Sigmoid colon (tissue), 7 donors: ENCODE data around the gene RBBP6. TPM values are rescaled to one million over a fixed set of nuclear protein-coding genes. Genes with fewer than 3 reads are reported as not detected.
A peak's percentile ranks its signal among the peaks of the same experiment; 100 is the strongest.
"Not testable (repeated sequence)": the region's sequence is repeated elsewhere in the genome, so short reads cannot be mapped to it uniquely, and the experiment has no call there.

ENCODE experiments used
- DNase-seq: peaks from one replicate; pipeline ENCODE4 v3.0.0-alpha.2; 2019
- H3K27ac ChIP-seq, 4 donors: fragments of 200-600 bp; sonication (generic); one replicate each; pipeline ENCODE4 v1.5.1; 2016 to 2019; ENCODE audit warnings: mild to moderate bottlenecking in 1 of 4
- H3K27me3 ChIP-seq, 3 donors: fragments of 200-600 bp; sonication (generic); one replicate each; pipeline ENCODE4 v1.5.1; 2019; ENCODE audit warnings: mild to moderate bottlenecking in 1 of 3
- H3K36me3 ChIP-seq, 4 donors: fragments of 200-600 bp; sonication (generic); one replicate each; pipeline ENCODE4 v1.5.1; 2016 to 2019
- H3K4me1 ChIP-seq, 4 donors: fragments of 200-600 bp; sonication (generic); one replicate each; pipeline ENCODE4 v1.5.1; 2017 to 2019
- H3K4me3 ChIP-seq, 4 donors: fragments of 200-600 bp; sonication (generic); one replicate each; pipeline ENCODE4 v1.5.1; 2017 to 2019; ENCODE audit warnings: mild to moderate bottlenecking in 2 of 4, moderate library complexity in 1 of 4
- H3K9me3 ChIP-seq, 4 donors: fragments of 200-600 bp in 3 of 4; sonication (generic) in 3 of 4; one replicate each; pipeline versions ENCODE4 v1.5.1 to v1.6.1; 2013 to 2019
- EP300 ChIP-seq, 4 donors: sonication (generic); formaldehyde crosslinking; IDR thresholded peaks; one replicate each; pipeline ENCODE4 v1.6.1; 2017; ENCODE audit warnings: antibody characterized with exemption in 4 of 4
- POLR2A ChIP-seq, 2 donors: fragments of 450-650 bp; IDR thresholded peaks; one replicate each; pipeline ENCODE4 v1.6.1; 2016; ENCODE audit warnings: antibody characterized with exemption in 2 of 2, mild to moderate bottlenecking in 2 of 2, moderate library complexity in 2 of 2
- POLR2AphosphoS5 ChIP-seq, 4 donors: sonication (generic); formaldehyde crosslinking; IDR thresholded peaks; one replicate each; pipeline ENCODE4 v1.6.1; 2017; ENCODE audit warnings: antibody characterized with exemption in 4 of 4
- WGBS, 2 donors: extraction: QIAGEN DNeasy Blood & Tissue Kit; methylation state at CpG; one replicate each; pipeline ENCODE4 v1.1.7; 2013; 5-methylcytosine and 5-hydroxymethylcytosine counted together
- intact Hi-C: fragments of 100-400 bp; cut with DNase I; formaldehyde crosslinking; loops from one replicate; pipeline ENCODE4 v1.15.1; 2023
- polyA plus RNA-seq, 3 donors: library from polyadenylated mRNA; stranded (reverse); fragments of 200-250 nt; gene quantifications; one replicate each; pipeline ENCODE4 v1.2.3, GENCODE V29; 2013
- total RNA-seq, 4 donors: library from RNA; depleted of rRNA; stranded (reverse); fragments of >200 nt; gene quantifications; one replicate each; pipeline ENCODE4 v1.1.0, GENCODE V29; 2016
- TF ChIP-seq, protein P1 (sequence below), 4 experiments: fragments of 450-650 bp in 3 of 4; fragments of 200-600 bp in 1 of 4; IDR thresholded peaks; one replicate each; pipeline ENCODE4 v1.5.1; 2016 to 2019; ENCODE audit warnings: antibody characterized with exemption in 4 of 4, mild to moderate bottlenecking in 3 of 4, moderate library complexity in 2 of 4
- donor health status: healthy with polysubstance abuse.
- donor health status: Bipolar disorder and iron deficiency.
- donor health status: healthy.

The RBBP6 gene
- total and polyA plus RNA-seq, 7 donors, result 14.4 to 105 (median 48.7) TPM

GRCh38 chr16:24609417-24609739, 70.0 kb downstream of the RBBP6 start:
- Histone ChIP-seq H3K4me1 (peaks cover 0 to 14% (median 14%) of the 10 kb centered on the region in 4 donors), H3K4me3 (peak overlapping the region in 2 of 4 donors; percentile 41 to 43), H3K9me3 (peaks cover 0 to under 1% (median 0%) of the 10 kb centered on the region in 4 donors), H3K27me3 (no peaks in the 10 kb centered on the region), H3K27ac (no peak overlapping the region), H3K36me3 (no peaks in the 10 kb centered on the region)
- DNase-seq, result no peak
- TF ChIP-seq POLR2AphosphoS5 (IDR thresholded peaks at IDR 0.05) (no peak), EP300 (IDR thresholded peaks at IDR 0.05) (no peak), POLR2A (IDR thresholded peaks at IDR 0.05) (no peak)
- TF ChIP-seq, protein P1, sequence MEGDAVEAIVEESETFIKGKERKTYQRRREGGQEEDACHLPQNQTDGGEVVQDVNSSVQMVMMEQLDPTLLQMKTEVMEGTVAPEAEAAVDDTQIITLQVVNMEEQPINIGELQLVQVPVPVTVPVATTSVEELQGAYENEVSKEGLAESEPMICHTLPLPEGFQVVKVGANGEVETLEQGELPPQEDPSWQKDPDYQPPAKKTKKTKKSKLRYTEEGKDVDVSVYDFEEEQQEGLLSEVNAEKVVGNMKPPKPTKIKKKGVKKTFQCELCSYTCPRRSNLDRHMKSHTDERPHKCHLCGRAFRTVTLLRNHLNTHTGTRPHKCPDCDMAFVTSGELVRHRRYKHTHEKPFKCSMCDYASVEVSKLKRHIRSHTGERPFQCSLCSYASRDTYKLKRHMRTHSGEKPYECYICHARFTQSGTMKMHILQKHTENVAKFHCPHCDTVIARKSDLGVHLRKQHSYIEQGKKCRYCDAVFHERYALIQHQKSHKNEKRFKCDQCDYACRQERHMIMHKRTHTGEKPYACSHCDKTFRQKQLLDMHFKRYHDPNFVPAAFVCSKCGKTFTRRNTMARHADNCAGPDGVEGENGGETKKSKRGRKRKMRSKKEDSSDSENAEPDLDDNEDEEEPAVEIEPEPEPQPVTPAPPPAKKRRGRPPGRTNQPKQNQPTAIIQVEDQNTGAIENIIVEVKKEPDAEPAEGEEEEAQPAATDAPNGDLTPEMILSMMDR (IDR thresholded peaks at IDR 0.05), result no peak
- intact Hi-C loops, result no loop called here
- WGBS, 2 donors, result 41 to 46% methylated on average over 4 of the region's 4 CpGs

DNA sequence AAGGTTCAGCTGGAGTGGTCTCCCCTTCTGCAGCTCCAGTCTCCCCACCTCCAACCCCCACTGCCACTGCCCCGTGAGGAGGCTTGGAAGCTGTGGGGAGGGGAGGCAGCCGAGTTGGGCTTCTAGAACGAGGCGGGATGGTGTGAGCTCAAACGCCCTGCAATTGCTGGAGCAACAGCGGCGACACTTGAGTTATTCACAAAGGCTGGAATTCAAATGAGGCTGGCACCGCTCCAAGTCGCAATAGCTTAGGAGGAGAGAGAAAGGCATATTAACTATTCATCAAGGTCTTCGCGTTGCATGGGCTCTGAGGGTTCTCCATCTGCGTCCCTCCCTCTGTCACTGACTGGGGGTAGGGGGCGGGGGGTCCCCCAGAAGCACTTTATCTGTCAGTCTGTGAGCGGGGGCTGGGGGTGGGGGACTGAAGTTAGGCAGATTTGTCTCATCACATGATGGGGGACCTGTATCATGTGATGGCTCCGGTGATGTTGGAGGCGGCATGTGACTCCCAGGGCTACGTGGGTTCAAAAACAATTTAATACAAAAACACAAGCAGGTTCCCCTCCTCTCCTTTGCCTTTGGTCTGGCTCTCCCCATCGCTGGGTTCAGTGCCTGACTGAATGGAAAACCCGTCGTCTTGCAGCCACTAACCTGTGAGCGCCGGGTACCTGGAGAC, 70.5 kb downstream of the RBBP6 start:
- Histone ChIP-seq H3K4me3 (peak overlapping the region; percentile 0 to 43 (median 34)), H3K9me3 (no peaks in the 10 kb centered on the region), H3K27ac (peak overlapping the region in 2 of 4 donors; percentile 31 to 55), H3K4me1 (peaks cover 0 to 14% (median 14%) of the 10 kb centered on the region in 4 donors), H3K27me3 (no peaks in the 10 kb centered on the region), H3K36me3 (no peaks in the 10 kb centered on the region)
- intact Hi-C loops, result no loop called here
- peak; percentile 88 for DNase-seq
- WGBS, 2 donors, result 4% methylated on average over 22 of the region's 22 CpGs
- no peak for TF ChIP-seq EP300 (IDR thresholded peaks at IDR 0.05)
- no peak for TF ChIP-seq POLR2A (IDR thresholded peaks at IDR 0.05)
- TF ChIP-seq, protein P1 (IDR thresholded peaks at IDR 0.05), result no peak
- no peak for TF ChIP-seq POLR2AphosphoS5 (IDR thresholded peaks at IDR 0.05)

DNA sequence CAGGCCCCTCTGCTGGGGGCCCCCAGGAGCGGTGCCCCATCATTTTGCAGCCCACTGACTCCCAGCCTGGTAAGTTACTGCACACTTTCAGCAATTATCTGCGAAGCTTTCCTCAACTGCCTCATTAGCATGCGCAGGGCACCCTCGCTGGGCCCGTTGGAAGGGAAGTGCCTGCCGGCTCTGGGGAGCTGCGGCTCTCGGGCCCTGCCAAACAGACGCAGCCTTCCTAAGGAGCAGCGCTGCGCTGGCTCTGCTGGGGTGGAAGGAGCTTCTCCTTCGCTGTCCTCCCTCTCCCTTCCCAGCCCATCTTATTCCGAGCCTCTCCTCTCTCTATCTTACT, 71.0 kb downstream of the RBBP6 start:
- H3K9me3 ChIP-seq, result no peaks in the 10 kb centered on the region
- H3K4me3 ChIP-seq, result peak overlapping the region; percentile 0 to 43 (median 34)
- H3K27me3 ChIP-seq, result no peaks in the 10 kb centered on the region
- DNase-seq, result no peak
- intact Hi-C loops, result no loop called here
- WGBS, 2 donors, result 2 to 3% methylated on average over 13 of the region's 13 CpGs
- H3K27ac ChIP-seq, result peak overlapping the region in 2 of 4 donors; percentile 31 to 55
- TF ChIP-seq, protein P1 (IDR thresholded peaks at IDR 0.05), result no peak
- TF ChIP-seq POLR2A (IDR thresholded peaks at IDR 0.05) (no peak), EP300 (IDR thresholded peaks at IDR 0.05) (no peak), POLR2AphosphoS5 (IDR thresholded peaks at IDR 0.05) (no peak)
- H3K36me3 ChIP-seq, result no peaks in the 10 kb centered on the region
- peaks cover 0 to 14% (median 14%) of the 10 kb centered on the region in 4 donors for H3K4me1 ChIP-seq

DNA sequence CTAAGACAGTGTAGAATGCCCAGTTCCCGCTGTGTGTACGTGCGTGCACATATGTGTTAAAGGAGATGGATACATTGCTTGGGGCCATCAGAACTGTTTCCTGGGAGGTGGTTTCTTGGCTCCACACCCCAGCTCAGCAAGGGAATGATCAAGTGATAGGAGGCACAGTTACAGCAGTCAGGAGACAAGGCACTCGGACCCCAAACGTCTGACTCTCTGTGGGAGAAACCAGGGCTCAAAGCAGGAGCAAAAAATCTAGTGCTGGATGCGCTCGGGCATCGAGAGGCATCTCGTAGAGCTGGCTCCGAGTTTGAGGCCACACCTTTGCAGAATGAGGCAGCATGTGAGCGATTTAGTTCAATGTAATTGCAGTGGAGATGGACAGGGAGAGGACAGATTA, 71.9 kb downstream of the RBBP6 start:
- Histone ChIP-seq H3K4me1 (peaks cover 0 to 14% (median 14%) of the 10 kb centered on the region in 4 donors), H3K9me3 (no peaks in the 10 kb centered on the region), H3K27me3 (no peaks in the 10 kb centered on the region), H3K36me3 (no peaks in the 10 kb centered on the region), H3K27ac (no peak overlapping the region), H3K4me3 (no peak overlapping the region)
- intact Hi-C loops, result no loop called here
- WGBS, 2 donors, result 72 to 83% methylated on average over 11 of the region's 11 CpGs
- TF ChIP-seq POLR2AphosphoS5 (IDR thresholded peaks at IDR 0.05), result no peak
- no peak for TF ChIP-seq EP300 (IDR thresholded peaks at IDR 0.05)
- TF ChIP-seq, protein P1 (IDR thresholded peaks at IDR 0.05), result no peak
- no peak for TF ChIP-seq POLR2A (IDR thresholded peaks at IDR 0.05)
- DNase-seq, result no peak

GRCh38 chr16:24612656-24613055, 73.3 kb downstream of the RBBP6 start:
- no peaks in the 10 kb centered on the region for H3K27me3 ChIP-seq
- intact Hi-C loops, result no loop called here
- H3K27ac ChIP-seq, result no peak overlapping the region
- no peaks in the 10 kb centered on the region for H3K36me3 ChIP-seq
- no peaks in the 10 kb centered on the region for H3K9me3 ChIP-seq
- DNase-seq, result no peak
- H3K4me3 ChIP-seq, result no peak overlapping the region
- TF ChIP-seq POLR2AphosphoS5 (IDR thresholded peaks at IDR 0.05) (no peak), EP300 (IDR thresholded peaks at IDR 0.05) (no peak), POLR2A (IDR thresholded peaks at IDR 0.05) (no peak)
- TF ChIP-seq, protein P1 (IDR thresholded peaks at IDR 0.05), result no peak
- peaks cover 0 to 14% (median 14%) of the 10 kb centered on the region in 4 donors for H3K4me1 ChIP-seq
- 56 to 81% methylated on average over 4 of the region's 4 CpGs for WGBS, 2 donors

GRCh38 chr16:24613267-24613666, 73.9 kb downstream of the RBBP6 start:
- H3K4me3 ChIP-seq, H3K27me3 ChIP-seq, intact Hi-C loops, H3K36me3 ChIP-seq, H3K9me3 ChIP-seq, DNase-seq, H3K27ac ChIP-seq: not testable (repeated sequence)
- H3K4me1 ChIP-seq, result peaks cover 0 to 14% (median 14%) of the 10 kb centered on the region in 4 donors
- 91 to 93% methylated on average over 5 of the region's 5 CpGs for WGBS, 2 donors
